SKM-1 treated with dmso at 0.1 percent for 144 hours (cell line): ENCODE measurements around the gene RCVRN.

ENCODE experiments used
- DNase-seq: peaks from one replicate; lab custom pipeline; 2025; ENCODE audit not compliant: unreplicated experiment; lab: John Stamatoyannopoulos, UW

RCVRN gene

DNA sequence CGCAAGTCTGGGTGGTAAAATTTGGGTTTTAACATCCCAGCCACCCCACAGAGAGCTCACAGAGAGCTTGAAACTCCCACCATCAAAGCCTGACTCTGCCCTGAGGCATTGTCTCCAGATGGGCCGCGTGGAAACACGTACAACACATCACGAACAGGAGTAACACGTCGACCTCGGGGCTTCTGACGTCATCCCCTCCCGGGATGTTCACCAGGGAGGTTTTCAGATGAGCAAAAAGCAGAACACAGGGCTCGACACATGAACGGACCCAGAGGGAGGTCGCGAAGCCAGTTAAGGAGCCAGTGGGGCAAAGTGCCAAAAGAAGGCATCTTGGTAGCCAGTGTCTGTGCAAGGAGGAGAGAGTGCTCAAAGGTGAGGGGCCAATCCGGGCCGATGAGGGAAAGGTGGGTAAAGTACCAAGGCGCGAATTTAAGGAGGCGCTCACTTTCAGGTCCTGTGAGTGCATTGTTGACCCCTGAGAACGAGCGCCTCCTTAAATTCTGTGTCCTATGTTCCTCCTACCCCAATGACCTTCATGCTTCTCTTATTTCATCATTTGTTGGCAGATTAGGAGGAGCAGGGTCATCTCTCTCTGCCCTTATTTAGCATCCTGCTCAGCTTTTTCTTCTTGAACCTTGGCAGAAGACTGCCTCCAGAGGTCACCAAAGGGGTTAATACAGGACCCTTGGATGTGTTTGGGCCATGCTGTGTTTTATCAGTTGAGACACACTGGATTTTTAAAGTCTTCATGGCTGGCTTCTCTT is 5.6 kb downstream of the RCVRN start:
- no peak for DNase-seq

DNA sequence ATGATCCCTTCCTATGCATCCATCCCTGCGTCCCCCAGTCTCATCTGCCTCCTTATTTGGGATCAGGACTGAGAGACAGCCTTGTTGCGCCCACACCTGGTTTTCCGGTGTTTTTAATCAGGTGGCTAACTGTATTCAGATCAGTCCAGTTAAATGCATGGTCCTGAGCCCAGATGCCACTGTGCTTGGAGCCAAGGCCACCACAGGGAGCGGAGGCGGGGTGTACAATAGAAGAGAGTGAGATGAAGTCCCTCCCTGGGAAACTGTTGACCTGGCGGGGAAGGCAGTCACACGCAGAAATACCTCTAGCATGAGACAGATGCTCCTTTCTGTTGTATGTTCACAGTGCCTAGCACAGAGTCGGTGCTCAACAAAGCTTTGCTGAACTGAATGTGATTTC is 6.3 kb downstream of the RCVRN start:
- DNase-seq: no peak

DNA sequence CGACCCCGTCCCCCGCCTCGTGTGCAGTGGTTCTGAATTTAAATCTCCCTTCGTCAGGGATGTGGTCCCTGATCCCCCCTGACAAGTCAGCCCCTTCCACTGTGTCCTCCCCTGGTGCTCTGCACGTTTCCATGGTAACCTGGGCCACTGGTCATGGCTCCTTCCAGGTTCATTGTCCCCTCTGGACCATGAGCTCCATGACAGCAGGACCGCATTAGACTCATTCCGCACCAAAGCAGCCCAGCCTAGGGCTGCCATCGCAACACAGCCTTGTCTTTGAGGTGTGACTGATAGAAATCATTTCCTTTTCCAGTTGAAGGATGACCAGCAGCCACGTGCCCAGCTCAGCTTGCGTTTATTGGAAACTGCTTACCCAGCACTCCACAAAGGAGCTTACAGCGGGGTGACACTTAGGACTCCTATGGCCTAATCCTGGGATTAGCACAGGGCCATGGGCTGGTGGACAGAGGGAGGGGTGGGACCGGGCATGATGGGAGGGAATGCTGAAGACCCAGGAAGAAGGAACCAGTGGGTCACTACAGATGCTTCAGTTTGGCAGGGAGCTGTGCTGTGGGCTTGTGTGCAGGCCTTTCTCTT is 7.6 kb downstream of the RCVRN start:
- DNase-seq: no peak

DNA sequence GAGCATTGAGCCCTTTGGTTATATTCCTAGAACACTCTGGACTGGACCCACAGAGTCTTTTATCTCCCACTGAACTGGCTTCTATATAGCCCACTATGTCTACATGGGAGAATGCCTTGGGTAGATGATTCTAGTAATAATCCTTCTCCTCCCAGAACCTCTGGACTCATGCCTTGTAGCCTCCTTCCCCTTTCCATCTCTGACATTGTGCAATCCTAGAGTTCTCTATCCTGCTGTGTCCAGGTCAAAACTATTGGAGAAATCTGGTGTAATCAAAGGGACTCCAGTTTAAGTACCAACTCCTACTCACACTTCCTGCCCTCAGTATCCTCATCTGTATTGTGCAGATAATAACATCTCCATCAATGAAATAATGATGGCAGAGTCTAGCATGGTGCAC is 9.1 kb downstream of the RCVRN start:
- DNase-seq: no peak

DNA sequence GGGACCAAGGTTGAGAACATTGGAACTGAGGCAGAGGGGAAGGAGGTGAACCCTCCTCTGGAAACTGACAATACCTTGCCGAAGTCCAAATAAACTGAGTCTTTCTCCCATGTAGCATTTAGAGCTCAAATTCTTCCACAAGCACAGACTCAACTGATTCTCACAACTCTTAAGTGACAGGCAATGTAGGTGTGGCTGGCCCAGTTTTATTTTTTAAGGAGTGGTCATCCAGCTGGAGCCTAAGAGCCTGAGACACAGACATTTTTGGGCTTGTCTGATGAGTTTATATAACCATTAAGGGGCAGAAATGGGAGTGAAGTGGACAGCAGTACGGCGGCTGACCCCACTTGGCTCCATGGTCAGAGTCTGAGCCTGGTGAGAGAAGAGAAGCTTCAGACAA is 10.8 kb downstream of the RCVRN start:
- DNase-seq: no peak

DNA sequence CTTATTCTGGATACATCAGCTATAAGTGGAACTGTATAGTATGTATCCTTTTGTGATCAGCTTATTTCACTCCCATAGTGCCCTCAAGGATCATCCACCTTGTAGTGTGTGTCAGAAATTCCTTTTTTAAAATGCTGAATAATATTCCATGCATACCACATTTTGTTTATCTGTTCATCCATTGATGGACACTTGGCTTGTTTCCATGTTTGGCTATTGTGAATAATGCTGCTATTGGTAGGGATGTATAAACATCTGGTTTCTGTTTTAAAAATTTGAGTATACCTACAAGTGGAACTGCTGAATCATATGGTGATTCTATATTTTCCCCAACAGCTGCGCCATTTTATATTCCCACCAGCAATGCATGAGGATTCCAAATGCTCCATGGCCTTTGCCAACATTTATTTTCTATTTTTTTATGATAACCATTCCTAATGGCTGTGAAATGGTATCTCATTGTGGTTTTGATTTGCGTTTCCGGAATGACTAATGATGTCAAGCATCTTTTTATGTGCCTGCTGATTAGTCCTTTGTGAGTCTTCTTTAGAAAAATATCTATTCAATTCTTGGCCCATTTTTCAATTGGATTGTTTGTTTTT is 11.6 kb downstream of the RCVRN start:
- DNase-seq: no peak

DNA sequence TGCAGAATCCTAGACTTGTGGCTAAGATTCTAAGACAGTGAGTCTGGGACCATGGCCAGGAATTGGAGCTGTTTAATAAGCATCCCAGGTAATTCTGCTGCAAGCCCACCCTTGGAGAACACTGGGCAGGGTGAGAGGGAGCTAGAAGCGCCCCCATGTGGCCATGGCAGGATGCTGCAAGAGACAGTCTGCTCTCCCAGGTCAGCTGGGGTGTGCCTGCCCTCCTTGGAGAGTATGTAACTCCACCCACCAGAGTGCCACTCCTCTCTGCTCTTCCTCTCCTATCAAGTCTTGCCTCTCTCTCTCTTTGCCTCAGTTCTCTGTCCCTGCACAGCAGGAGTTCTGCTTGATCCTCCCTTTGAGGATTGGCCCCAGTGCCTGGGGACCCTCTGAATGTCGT is 14.9 kb downstream of the RCVRN start:
- DNase-seq: peak; percentile 34

DNA sequence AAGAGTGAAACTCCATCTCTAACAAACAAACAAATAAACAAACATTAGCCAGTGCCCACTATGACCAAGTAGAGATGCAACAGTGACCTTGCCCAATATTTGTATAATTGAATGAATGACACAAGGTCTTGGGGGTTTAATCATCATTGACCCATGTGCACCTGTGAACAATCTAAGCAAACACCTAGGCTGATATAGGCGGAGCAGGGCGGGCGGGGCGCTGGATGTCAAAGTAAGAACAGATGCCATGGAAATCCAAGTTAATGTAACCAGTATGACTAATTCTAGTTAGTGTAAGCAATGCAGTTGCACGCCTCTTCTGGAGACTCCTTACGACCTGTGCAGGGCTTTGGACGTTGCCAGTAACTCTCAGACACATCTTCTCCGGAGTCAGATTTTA is 17.6 kb downstream of the RCVRN start:
- no peak for DNase-seq

DNA sequence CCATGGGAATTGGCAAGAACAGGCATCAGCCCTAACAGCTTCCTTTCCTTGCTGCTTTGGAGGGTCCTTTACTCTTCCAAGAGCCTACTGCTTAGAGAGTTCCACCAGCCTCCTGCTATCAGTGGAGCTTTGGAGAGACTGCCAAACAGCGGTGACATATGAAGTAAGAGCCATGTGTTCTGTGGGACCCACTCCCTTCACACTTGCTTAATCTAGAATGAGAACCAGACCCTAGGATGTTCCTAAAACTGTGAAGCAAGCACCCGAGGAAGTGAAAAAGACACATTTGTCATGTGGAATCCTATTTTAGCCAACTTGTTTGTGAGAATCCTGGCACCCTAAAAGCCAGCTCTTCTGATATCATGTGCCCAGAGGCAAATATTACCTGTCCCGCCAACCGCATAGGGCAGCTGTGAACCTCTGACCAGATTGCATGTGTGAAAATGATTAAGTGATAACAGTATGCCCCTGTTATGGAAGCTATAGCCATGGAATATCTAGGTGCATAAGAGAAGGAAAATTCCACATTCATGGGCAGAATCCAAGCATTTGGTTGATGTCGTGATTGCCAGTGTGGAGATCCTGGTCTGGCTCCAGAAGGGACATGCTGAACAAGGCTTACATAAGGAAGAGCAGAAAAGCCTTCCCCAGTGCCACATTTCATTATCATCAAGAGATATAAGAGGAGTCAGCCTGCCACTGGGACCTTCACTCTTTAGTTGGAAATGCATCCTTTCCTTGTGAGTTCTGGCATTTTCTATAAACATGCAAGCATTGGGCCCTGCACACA is 18.7 kb downstream of the RCVRN start:
- no peak for DNase-seq

DNA sequence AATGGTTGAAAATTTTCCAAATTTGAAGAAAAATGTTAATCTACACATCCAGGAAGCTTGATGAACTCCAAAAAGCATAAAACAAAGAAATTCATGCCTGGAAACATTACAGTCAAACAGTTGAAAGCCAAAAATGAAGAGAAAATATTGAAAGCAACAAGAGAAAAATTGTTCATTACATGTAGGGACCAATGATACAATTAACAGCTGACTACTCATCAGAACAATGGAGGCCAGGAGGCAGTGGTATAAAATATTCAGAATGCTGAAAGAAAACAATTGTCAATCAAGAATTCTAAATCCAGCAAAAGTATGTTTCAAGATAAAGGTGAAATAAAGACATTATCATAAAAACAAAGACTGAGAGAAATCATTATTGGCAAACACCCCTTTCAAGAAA is 21.6 kb downstream of the RCVRN start:
- no peak for DNase-seq

DNA sequence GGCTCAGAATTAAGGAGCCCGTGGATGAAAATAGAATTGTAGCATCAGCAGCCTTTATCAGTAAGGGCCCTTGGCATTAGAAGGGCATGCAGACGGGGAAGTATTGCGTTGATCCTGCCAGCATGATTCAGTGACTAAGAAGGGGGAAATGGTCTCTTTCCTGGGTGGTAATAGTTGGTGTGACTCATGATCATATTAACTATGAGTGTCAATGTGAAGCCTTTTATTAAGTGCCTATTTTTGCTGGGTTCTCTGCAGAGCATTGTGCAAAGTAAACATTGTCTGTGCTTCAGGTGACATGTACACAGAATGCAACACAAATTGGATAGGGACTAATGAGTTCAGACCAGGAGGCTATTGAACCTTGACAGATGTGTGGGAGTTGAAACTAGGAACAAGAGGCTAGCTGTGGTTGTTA is 24.5 kb downstream of the RCVRN start:
- no peak for DNase-seq

DNA sequence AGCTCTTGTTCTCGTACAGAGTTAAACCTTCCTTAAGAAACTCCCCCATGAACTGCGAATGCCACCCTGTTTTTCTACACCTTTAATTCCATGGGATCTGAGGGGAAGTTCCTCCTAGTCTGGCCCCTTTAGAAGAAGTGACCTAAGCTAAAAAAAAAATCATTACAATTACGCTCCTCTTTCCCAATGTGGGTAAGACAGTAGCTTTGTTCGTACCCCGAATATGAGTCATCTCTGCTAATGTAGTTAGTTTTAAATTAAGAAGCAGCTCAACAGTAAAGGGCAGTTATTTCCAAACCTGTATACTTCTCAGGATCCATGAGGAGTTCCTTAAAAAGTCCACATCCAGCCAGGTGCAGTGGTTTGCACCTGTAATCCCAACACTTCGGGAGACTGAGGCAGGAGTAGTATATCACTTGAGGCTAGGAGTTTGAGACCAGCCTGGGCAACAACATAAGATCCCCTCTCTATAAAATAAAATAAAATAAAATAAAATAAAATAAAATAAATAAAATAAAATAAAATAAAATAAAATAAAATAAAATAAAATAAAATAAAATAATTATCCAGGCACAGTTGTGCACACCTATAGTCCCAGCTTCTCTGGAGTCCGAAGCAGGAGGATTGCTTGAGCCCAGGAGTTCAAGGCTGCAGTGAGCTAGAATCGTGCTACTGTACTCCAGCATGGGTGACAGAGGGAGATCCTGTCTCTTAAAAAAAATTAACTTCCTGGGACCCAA is 26.1 kb downstream of the RCVRN start:
- DNase-seq: no peak

DNA sequence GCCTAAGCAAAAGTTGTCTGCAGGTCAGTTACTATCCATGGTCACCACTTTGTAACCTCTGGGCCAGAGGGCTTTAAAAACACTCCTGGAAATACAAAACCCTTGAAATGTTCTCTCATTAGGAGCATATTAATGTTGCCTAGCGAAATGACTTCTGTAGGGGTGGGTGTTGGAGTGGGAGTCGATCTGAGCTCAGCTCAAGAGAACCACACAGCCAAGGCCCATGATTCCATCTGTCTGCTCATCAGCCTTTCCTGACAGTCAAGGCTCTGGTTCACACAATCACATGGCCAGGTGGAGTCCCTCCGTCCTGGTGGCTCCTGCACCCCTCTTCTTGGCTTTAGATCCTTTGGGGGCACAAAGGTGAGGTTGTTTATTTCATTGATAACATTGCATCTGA is 26.7 kb downstream of the RCVRN start:
- no peak for DNase-seq

DNA sequence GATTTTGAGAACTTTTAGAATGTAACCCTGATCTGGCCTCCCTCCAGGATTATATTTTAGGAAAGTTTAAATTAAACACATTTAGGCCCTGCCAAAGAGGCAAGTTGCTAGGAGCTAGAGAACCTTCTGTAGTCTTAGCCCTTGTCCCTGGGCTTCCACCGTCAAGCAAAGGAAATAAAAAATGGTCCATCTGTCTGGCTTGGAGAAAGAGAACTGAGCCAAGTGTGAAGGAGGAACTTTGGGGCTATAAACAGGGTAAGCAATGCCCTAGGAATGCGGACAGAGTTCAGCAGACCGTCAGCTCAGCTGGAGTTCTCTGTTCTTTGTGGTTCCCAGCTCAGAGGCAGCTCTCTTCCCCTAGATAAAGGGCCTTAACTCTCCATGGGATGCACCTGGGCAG is 29.6 kb downstream of the RCVRN start:
- DNase-seq: no peak

DNA sequence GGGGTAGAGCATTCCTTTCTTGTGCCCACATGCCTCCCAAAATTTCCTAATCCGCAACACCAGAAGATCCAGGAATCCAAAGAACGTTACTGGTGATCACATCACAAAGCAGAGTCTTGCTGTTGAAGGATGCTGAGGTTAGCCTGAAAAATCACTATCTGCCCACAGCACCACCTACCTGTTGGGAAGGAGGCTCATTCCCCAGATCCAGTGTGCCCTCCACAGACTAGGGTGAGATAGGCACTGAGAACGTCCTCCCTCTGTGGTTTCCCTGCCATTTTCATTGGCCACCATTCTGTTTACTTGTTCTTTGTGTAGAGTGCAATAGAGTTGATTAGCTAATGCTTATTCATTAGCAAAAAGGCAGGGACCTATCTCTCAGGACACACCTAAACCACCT is 30.3 kb downstream of the RCVRN start:
- DNase-seq: no peak

DNA sequence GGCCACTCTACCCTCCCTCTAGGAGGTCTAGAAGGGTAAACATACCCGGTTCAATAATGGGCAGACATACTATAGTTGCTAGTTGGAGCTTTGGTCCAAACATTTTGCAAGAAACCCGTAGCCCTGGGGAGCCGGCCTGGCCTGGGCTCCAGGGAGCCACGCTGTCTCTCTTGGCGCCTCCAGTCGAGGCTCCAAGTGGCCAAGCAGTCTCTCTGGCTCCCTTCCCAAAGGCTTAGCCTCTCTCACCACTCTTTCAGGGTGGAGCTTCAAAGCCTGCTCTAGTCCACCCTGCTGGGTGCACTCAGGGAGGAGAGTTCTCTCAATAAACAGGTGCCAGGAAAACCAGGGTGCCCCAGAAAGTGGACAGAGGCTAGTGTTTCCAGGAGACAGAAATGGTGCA is 32.2 kb downstream of the RCVRN start:
- no peak for DNase-seq

DNA sequence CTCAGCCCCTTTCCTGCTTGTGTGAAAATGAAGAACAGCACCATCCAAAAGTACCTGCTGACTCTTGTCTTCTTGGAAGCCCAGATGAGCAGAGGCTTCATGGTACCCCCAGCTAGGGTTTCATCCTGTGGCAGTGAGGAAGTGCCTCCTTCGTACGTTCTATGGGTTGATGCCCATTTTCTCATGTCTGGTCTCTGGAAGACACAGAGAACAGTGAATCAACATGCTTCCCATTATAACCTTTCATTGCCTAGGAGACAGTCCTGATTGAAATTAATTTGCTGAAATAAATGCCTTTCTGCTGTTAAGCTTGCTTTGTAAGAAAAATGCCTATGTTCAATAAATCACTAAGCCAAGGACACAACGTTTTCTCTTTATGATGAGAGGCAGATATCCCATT is 36.5 kb downstream of the RCVRN start:
- DNase-seq: no peak

DNA sequence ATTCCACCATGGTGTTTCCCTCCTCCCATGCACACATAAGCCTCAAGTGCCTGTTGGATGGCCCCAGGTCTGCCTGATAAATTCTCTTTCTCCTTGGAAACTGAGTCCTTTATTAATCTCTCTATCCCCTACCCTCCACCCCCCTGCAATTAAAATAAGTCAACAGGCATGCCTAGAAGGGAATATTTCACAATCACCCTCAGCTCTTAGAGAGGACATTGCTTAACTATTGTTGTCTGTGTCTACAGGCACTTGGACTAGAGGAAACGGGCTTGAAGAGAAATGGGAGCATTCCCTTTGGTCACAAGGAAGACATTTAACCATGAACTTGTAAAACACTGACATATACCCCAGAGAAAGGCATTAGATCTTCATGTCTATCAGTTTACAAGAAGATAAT is 39.5 kb downstream of the RCVRN start:
- peak; percentile 33 for DNase-seq

DNA sequence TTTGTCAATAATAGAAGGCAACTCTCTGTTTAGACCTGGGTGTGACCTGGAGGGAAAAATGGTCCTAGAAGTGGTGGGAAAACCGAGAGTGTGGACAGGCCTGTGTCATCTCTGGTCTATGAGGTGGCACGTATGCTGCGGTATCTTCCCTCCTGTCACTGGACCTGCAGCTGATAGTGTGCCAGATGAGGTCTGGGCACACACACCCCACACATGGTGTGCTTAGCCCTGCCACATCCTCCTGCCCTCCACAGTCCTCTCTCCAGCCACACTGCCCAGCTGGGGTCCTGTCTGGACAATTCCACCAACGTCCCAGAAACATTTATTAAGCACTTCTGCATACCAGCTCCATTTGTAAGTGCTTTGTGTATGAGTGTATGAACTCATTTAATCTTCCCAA is 42.1 kb downstream of the RCVRN start:
- no peak for DNase-seq

DNA sequence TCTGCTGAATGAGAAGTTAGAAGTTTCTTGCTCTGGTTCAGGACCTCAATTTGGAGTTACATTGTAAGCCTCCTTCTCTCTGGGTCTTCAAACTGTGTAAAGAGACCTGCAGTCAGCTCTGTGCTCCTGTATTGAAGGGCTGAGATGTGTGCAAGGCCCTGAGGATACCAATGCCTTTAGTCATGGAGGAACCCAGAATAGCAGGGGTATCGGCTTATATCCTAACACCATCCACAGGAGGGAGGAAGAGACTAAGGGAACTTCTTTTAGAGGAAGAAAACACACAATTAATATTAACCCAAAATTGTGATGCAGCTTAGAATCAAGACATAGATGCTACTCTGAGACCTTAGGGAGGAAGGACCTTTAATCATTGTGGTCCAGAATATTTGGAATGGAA is 42.9 kb downstream of the RCVRN start:
- no peak for DNase-seq

DNA sequence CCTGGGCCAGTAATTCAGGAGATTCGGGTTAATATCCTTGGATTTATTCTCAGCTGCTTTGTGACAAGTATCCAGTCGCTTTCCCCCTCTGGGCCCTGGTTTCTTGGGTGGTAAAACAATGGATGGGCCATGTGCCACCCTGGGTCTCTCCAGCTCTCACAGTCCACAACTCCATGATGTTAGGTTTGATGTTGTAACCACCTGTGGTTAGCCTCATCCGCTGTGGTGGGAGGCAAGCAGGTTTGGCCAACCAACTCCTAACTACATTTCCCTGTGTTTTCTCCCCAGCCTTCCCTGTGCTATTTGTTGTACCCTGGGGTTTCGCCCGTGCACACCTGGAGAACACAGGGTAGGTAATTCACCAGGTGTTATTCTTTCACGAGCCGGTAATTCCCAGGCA is 44.2 kb downstream of the RCVRN start:
- DNase-seq: no peak
